Gastrocnemius medialis (tissue), 4 donors: ENCODE measurements around the gene SMC1B.

Source experiments
- POLR2A ChIP-seq, 2 donors: fragments of 450-650 bp; IDR thresholded peaks; one replicate each; pipeline ENCODE4 v1.6.1; 2017; ENCODE audit warnings: antibody characterized with exemption in 2 of 2, mild to moderate bottlenecking in 2 of 2, moderate library complexity in 2 of 2
- TF ChIP-seq, protein P1 (sequence below), 5 experiments: fragments of 450-650 bp in 3 of 5; fragments of 200-600 bp in 2 of 5; sonication (generic) in 2 of 5; IDR thresholded peaks in 4 of 5; conservative IDR thresholded peaks in 1 of 5; 1 replicate in 4 of 5; 2 replicates in 1 of 5; pipeline ENCODE4 v1.5.1; 2016 to 2019; ENCODE audit warnings: antibody characterized with exemption in 5 of 5, mild to moderate bottlenecking in 3 of 5, moderate library complexity in 3 of 5

DNA sequence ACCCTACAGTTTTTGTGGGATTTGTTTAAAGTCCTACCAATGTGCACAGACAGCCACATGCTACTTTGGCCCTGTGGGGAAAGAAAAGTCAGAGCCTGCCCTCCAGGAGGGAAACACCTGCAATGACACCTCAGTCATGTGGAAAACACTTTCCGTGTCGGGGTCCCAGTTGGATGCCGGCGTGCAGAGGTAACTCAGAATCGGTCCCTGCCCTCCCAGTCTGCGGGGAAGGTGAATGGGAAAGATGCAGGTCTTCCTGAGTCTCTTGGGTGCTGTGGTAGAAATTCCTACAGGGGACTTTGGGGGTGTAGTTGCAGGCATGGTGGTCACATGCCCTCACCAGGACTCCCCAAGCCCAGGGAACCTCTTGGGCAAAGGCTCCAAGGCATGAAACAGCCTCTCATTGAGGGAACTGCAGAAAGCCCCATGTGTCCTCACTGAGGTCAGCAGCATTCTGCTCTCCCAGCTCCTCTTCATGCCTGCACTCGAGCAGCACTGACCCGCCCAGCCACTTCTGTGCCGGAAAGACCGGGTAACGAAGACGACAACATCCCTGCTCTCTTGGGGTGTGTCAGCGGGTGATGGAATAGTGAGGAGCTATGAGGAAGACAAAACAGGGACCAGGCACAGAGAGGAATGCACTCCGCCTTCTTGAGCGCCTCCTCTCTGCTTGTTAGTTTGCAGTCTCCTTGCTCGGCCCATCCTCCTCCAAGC is 4.8 kb upstream of the SMC1B start:
- TF ChIP-seq, protein P1, sequence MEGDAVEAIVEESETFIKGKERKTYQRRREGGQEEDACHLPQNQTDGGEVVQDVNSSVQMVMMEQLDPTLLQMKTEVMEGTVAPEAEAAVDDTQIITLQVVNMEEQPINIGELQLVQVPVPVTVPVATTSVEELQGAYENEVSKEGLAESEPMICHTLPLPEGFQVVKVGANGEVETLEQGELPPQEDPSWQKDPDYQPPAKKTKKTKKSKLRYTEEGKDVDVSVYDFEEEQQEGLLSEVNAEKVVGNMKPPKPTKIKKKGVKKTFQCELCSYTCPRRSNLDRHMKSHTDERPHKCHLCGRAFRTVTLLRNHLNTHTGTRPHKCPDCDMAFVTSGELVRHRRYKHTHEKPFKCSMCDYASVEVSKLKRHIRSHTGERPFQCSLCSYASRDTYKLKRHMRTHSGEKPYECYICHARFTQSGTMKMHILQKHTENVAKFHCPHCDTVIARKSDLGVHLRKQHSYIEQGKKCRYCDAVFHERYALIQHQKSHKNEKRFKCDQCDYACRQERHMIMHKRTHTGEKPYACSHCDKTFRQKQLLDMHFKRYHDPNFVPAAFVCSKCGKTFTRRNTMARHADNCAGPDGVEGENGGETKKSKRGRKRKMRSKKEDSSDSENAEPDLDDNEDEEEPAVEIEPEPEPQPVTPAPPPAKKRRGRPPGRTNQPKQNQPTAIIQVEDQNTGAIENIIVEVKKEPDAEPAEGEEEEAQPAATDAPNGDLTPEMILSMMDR (IDR thresholded peaks at IDR 0.05 in 4 of 5, conservative IDR thresholded peaks at IDR 0.05 in 1 of 5) = no peak
- no peak for TF ChIP-seq POLR2A (IDR thresholded peaks at IDR 0.05)
